ENCODE data around the gene CACNA1I.

- TF ChIP-seq CTCF (IDR thresholded peaks at IDR 0.05) (no peak), POLR2A (IDR thresholded peaks at IDR 0.05) (no peak)
Observed at GRCh38 chr22:39580006-39580441, 9.5 kb downstream of the CACNA1I start.
